CD4-positive, alpha-beta T cell treated with Interleukin-21 for 1 hour (primary cell): ENCODE measurements around the gene FANK1.

Experiments
- DNase-seq: peaks from one replicate; pipeline ENCODE4 v3.0.0-alpha.2; 2020

The FANK1 gene

DNA sequence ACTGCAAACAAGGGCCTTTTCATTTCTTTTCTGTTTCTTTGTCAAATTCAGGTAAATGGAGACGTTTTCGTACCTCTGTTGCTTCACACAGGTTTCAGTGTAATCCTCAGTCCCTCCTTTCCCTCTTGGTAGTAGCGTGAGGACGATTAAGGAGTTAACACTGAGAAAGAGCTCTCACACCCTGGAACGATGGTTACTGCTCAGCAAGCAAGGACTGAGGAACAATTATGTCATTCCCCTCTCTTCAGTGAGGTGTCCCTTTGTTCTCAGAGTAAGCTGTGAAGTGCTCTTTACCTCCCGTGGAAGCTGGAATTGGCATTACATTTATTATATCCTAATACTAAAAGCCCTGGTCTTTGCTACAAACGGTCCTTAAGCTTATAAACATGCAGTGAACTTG lies 95.9 kb downstream of the FANK1 start:
- no peak for DNase-seq

- DNase-seq = no peak
These were observed 98.2 kb downstream of the FANK1 start for GRCh38 chr10:125994601-125995000.

GRCh38 chr10:125995726-125996304 lies 99.5 kb downstream of the FANK1 start:
- no peak for DNase-seq

- DNase-seq = no peak
These were observed 101.2 kb downstream of the FANK1 start for GRCh38 chr10:125997586-125997985.

DNA sequence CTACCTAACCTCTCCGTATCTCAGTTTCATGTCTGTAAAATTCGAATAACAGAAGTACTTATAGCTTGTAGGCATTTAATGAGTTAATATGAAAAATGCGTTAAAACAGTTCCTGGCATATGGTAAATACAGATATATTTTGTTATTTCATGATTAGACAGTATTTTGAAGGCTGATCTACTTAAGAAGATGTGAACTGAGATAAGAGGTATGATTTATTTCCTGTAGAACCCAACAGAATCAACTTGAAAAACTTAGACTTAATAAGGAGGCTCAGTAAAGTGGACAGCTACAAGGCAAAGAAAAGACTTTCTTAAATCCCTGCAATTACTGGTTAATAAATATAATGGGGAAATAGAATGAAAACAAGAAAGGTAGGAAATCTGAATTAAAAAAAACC lies 103.3 kb downstream of the FANK1 start:
- no peak for DNase-seq

DNA sequence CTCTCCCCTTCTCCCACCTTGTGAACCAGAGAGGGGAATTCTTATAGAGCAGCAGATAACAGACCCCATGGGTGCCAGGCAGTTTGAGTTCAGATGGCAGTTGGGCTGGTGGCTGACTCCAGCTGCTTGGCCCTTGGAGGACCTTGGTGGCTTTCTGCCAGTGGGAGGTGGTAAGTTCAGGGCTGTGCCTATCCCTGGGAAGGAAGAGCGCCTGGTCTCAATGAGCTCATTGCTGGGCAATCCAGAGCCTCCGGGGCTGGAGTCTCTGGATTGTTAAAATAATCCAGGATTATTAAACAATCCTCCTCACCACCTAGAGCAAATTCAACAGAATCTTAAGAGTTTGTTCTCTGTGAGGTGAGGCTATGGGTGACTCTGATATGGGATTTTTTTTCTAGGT lies 105.2 kb downstream of the FANK1 start:
- DNase-seq = no peak

DNA sequence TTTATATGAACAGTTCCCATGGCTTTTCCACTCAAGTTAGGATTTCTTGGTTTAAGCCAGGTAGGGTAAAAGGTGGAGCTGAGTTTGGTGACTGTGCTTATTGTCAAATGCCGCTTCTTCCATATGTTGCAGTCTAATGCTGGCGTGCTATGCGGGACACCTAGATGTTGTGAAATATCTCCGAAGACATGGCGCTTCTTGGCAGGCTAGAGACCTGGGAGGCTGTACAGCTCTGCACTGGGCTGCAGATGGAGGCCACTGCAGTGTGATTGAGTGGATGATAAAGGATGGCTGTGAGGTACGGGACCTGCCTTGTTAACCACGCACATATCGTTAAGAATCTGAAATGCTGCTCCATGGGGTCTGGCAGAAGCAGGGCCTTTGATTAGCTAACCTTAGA lies 108.4 kb downstream of the FANK1 start:
- no peak for DNase-seq

DNA sequence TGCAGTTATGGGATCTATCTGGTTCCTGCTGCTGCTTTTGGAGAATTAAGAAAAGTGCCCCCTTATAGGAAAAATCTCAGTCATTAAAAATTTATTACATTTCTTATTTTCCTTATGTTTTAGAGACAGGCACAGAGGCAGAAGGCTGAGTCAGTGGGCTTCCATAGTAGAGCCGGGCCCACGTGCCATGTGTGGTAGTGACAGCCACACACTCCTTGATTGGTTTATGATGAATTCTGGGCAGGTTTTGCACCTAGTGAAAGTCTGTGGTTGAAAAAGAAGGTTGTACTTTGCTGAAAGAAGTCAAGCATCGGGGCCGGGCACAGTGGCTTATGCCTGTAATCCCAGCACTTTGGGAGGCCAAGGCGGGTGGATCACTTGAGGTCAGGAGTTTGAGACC lies 109.9 kb downstream of the FANK1 start:
- no peak for DNase-seq

DNA sequence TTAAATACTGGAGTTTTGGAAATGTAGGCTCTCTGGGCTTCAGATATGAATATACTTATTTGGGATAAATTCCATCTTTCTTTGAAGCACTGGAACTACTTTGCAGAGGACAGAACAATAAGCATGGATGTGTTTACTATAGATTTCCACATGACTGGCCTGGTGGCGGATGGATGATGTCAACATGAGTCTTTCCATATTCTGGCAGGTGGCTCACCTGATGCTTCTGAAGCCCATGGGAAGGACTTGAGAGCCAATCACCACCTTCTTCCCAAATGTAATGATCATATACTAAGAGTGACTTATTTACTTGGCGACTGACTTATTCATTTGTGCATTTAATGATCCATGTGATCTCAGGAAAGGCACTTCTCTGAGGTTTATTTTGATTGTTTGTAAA lies 110.5 kb downstream of the FANK1 start:
- no peak for DNase-seq

DNA sequence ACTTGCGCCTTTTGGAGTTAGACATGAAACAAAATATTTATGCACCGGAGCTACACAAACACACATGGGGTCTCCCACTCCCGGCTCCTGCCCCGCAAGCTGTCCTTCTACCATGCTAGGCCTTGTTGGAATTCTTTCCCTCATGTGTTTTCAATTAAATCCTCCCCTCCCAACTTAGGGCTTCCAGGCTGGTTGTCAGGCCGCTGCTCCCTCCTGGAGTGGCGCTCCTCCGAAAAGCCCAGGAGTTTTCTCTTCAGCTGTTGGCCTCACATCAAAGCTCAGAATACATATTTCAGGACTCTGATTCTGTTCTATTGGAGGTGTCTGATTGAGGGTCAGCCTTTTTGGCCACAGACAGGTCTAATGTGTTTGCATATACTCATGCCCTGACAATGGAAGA lies 113.3 kb downstream of the FANK1 start:
- no peak for DNase-seq

- DNase-seq = peak; percentile 29
These were observed 115.6 kb downstream of the FANK1 start for GRCh38 chr10:126011995-126012394.

DNA sequence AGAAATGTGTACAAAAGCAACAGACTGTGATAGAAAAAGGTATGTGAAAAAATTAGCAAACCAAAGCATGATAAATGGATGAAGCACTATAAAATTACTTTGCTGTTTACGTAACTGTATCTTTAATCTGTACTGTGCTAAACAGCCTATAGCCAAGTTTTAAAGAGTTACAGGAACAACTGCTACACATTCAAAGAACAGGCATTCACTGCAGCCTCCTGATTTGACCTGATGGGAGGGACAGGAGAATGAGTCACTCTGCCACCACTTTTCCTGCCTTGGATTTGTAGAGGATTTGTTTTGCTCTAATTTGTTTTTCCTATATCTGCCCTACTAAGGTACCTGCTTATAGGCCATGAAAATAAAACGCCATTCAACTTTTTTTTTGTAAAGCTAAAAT lies 116.1 kb downstream of the FANK1 start:
- no peak for DNase-seq

- DNase-seq = peak; percentile 6
These were observed 117.3 kb downstream of the FANK1 start for GRCh38 chr10:126013489-126014281.

GRCh38 chr10:126014309-126014708 lies 117.9 kb downstream of the FANK1 start:
- no peak for DNase-seq

GRCh38 chr10:126015413-126015812 lies 119.0 kb downstream of the FANK1 start:
- DNase-seq = no peak

- no peak for DNase-seq
These were observed 119.9 kb downstream of the FANK1 start for GRCh38 chr10:126016156-126016805.

DNA sequence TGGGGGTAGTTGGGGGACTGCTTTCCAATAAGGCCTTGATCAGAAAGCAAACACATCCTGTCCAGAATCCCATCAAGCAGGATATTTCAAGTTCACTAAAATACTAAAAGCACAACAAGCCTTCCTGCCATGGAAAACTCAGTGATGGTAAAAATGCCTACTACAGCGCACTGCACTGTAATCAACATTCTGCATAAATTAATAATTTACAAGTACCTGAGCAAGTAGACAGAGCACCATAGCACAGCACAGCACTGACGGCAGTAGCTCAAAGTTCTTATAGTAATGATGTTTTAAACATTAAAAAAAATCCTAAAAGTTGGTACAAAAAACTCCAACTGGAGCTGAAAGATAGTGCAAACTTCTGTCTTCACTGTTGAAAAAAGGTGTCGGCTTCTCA lies 120.5 kb downstream of the FANK1 start:
- DNase-seq = no peak

DNA sequence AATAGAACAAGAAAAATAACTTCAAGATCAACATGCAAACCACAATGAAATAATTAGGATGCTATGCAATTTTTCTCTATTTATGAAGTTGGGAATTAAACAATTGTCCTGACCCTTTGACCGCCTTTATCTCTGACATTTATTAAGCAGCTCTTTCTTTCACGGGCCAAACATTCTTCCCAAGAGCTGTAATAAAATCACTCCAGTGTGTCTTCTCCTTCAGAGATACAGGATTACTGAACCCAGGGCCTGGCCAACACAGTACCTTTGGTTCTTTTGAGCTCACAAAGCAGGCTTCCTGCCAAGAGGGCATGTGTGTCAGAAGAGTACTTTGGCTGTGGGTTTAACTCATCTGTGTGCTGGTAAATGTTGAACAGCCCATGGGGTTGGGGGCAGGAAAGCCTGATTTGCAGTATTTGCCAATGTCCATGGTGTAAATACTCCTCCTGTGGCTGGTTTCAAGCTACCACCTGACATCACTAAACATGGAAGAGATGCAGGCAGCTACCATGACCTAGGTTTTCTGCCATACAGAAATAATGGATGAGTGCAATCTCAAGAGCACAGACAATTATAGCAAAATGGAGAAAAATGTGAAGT lies 121.7 kb downstream of the FANK1 start:
- no peak for DNase-seq

DNA sequence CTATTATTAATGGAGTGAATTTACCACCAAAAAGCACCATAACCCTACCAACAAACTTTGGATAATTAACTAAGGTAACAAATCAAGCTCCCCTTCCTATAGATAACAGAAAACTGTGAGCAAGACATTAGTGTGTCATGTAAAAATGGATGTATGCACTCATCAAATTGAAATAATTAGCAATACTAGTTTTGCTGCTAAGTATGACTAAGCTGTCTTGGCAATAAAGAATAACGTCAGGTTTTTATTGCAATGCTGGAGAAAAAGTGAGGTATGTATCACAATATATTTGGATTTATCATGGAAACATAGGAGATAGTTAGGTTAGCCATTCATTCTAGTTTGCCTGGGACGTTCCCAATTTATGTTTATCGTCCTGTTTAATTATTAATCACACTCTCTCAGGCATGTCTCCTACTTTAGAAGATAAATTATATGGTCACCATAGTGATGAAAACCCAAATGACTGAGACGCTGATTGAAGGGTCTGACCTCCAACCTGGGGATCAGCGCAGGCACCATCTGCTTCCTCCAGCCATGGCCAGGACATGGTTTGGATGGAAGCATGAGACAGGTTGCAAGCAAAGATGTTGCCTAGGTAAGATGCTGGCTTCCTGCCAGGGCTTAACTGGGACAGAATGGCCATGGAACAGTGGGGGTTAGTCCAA lies 125.6 kb downstream of the FANK1 start:
- DNase-seq = no peak

DNA sequence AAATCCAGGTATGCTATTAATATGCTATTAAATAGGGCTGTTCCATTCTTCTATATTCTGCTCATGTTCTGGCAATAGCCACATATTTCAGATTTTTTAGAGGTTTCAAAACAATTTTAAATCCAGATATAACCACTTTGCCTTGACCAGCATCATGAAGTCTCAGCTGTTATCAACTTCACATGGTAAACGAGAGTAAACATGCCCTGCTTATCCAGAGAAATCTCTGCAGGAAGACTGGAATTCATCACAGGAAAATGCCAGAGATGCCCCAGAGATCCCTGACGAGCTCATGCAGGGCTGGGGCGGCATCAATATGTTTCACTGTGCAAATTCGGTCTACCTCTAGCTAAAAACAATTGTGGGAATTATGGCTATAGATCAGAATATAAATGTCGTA lies 126.5 kb downstream of the FANK1 start:
- DNase-seq = no peak

GRCh38 chr10:126027692-126028091 lies 131.3 kb downstream of the FANK1 start:
- no peak for DNase-seq

DNA sequence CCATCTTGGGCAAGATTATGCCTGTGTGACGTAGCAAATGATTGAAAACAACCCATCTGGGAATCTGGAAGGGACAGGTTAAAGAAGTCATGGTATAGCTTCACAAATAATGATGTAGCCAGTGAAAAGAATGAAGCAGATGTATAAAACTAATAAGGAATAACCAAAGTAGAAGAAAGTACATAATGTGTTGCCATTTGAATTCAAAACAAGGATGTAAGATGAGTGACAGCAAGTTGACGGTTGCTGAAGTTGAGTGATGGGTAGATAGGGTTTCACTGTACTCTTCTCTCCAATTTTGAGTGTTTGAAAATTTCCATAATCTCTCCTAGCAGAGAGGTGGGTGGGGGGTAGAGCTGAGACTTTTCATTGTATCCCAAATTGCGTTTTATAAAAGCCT lies 133.6 kb downstream of the FANK1 start:
- no peak for DNase-seq

DNA sequence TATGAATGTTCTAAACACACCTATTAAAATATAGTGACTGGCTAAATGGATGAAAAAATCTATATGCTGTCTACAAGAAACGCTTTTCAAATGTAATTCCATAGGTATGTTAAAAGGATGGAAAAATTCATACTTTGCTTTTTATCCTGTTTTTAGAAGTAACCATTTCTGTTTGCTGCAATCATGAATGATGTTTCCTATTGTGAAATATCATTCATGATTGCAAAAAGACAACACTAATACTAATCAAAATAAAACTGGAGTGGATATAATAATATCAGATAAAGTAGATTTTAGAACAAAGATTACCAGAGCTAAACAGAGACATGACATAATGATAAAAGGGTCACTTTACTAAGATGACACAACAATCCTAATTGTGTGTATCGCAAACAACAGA lies 138.2 kb downstream of the FANK1 start:
- no peak for DNase-seq
